Subcutaneous adipose tissue (tissue), 4 donors: Measurements from ENCODE around the gene PPM1L. TPM values are rescaled to one million over a fixed set of nuclear protein-coding genes. Genes with fewer than 3 reads are reported as not detected.

Experiments
- total RNA-seq, 4 donors: library from RNA; depleted of rRNA; stranded (reverse); fragments of >200 nt; gene quantifications; one replicate each; pipeline ENCODE4 v1.1.0, GENCODE V29; 2016
- TF ChIP-seq, protein P1 (sequence below): fragments of 450-650 bp; IDR thresholded peaks from one replicate; pipeline ENCODE4 v1.5.1; 2016; ENCODE audit warnings: low read depth, mild to moderate bottlenecking, control low read depth, antibody characterized with exemption, moderate library complexity

The PPM1L gene
- total RNA-seq, 4 donors from 2014 or later: 41.1 to 101 (median 52.8) TPM

DNA sequence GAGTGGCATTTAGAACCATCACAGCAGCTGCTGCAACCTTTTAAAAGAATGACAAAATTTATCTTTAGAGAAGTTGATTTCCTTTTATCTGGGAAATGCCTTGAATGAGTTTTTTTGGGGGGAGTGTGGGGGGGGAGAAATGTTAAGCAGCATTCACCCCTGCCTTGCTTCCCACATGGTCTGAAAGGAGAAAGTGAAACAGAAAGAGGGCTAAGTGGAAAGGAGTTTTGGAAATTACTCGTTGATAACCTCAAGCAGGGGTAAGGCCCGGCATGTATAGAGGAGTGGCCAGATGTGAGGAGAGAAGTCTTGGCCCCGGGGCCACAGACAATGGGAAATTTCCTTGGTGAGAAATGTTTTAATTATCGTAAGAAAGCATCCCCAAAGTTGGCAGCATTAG lies 325.6 kb downstream of the PPM1L start:
- TF ChIP-seq, protein P1, sequence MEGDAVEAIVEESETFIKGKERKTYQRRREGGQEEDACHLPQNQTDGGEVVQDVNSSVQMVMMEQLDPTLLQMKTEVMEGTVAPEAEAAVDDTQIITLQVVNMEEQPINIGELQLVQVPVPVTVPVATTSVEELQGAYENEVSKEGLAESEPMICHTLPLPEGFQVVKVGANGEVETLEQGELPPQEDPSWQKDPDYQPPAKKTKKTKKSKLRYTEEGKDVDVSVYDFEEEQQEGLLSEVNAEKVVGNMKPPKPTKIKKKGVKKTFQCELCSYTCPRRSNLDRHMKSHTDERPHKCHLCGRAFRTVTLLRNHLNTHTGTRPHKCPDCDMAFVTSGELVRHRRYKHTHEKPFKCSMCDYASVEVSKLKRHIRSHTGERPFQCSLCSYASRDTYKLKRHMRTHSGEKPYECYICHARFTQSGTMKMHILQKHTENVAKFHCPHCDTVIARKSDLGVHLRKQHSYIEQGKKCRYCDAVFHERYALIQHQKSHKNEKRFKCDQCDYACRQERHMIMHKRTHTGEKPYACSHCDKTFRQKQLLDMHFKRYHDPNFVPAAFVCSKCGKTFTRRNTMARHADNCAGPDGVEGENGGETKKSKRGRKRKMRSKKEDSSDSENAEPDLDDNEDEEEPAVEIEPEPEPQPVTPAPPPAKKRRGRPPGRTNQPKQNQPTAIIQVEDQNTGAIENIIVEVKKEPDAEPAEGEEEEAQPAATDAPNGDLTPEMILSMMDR: no peak

DNA sequence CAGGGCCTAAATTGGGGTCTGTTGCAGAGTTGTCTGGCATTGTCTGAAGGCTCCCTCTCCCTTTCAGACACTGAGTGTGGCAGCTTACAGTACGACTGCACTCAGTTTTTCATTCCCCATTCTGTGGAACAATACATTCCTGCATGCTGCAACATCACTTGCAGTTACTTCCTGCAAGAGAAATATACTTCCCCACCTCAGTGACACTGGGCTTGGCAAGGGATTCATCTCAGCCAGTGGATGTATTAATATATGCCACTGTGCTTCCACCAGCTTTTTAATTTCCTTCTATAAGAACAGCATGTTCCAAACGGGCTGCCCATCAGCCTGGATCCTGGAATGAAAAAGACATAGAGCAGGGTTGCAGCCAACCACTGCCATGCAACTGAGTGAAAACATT lies 326.0 kb downstream of the PPM1L start:
- TF ChIP-seq, protein P1: no peak

DNA sequence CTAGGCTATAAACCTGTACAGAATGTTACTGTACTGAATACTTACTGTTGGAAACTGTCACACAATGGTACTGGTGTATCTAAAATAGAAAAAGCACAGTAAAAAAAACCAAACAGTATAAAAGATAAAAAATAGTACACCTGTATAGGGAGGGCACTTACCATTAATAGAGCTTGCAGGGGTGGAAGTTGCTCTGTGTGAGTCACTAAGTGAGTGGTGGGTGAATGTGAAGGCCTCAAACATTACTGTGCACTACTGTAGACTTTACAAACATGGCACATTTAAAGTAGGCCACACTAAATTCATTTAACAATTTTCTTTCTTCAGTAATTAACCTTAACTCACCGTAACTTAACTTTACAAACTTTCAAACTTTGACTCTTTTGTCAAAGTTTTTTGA lies 327.1 kb downstream of the PPM1L start:
- TF ChIP-seq, protein P1: no peak

DNA sequence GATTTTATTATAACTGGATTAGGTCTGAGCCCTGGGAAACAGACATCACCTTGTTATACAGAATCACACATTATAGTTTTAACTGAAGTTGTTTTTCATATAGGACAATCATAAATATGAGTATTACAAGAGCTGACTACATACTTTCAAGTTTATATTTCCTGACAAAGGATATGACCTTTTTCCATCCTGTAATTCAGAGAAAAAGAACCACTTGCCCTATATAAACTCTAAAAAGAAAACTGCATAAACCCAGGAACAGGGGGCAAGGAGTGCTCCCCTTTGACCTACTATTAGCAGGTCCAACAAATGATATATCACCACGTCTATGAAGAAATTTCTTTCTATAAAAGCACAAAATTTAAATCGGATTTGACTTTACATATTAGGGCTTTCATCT lies 328.2 kb downstream of the PPM1L start:
- TF ChIP-seq, protein P1: no peak

DNA sequence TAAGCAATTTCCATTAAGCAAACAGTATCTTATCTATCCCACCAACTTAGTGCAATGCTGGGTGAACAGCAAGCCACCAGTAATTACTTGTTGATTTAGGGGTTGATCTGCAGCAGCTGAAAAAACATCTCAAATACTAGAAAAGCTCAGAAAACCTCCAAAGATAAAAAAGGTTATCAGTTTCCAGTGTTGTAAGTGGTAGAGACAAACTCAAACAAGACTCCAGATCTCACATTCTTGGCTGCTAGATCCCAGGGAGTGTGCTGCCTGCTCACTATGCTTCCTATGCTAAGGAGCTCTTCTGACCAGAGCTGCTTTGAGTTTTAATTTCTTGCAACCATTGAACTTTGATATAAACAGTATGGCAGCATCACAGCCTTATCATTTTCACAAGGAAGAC lies 337.9 kb downstream of the PPM1L start:
- TF ChIP-seq, protein P1: no peak

DNA sequence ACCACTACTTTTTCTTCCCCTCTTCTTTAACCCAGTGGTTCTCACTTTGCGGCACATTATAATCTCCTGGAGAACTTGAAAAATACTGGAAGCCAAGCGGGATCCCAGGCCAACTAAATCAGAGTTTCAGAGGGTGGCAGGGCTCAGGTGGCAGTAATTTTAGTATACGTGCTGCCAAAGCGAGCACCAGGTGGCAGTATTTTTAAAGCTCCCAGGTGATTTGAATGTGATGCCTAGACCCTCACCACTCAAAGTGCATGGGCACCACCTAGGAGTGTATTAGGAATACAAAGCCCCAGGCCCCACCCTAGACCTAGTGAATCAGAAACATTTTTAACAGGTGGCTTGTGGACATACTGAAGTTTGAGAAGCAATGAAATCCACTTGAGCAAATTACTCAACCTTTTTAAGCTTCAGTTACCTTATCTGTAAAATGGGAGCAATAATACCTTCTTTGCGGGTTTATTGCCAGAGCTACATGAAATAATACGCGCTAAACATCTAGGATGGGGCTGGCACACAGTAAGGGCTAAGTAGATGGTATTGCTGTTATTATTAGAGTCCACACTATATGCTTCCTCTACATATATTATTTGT lies 340.8 kb downstream of the PPM1L start:
- TF ChIP-seq, protein P1: no peak

DNA sequence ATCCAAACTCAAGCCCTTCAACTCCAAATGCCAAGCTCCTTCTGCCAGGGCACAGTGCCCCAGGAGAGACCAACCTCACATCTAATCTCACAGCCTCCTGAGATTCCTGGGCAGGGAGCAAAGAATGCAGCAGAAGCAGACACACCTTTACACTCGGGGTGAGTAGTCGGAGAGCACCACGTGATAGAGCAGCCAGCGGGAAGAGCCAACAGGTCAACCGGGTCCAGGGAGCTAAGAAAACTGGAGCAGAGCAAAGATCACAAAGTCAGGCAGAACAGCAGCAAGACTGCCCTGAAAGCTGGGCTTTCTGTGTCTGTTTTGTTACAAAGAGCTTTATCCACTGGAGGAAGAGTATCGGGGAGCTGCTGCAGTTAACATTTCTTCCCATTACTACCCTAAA lies 345.0 kb downstream of the PPM1L start:
- TF ChIP-seq, protein P1: no peak
